MM.1S (cell line): ENCODE data around the gene DNAJC28.

Experiments used
- CTCF ChIP-seq: fragments of 300-600 bp; sonication (generic); IDR thresholded peaks from 2 replicates; pipeline ENCODE4 v1.5.1; 2016; ENCODE audit warnings: antibody characterized with exemption, low read length, mixed read lengths
- EZH2 ChIP-seq: fragments of 300-600 bp; sonication (generic); optimal IDR thresholded peaks from 2 replicates; pipeline ENCODE3; 2017; ENCODE audit warnings: low read depth, mild to moderate bottlenecking, antibody characterized with exemption, low read length, mixed read lengths

- TF ChIP-seq CTCF (no peak), EZH2 (no peak)
Measured at GRCh38 chr21:33491373-33492102, at the start of gene DNAJC28.
